Heart left ventricle (tissue), 13 donors: ENCODE data around the gene SLC9A3.

Experiments
- POLR2A ChIP-seq, 2 donors: fragments of 450-650 bp; IDR thresholded peaks; one replicate each; pipeline ENCODE4 v1.6.1; 2017; ENCODE audit warnings: antibody characterized with exemption in 2 of 2, mild to moderate bottlenecking in 2 of 2, moderate library complexity in 2 of 2
- TF ChIP-seq, protein P1 (sequence below), 12 donors: fragments of 200-600 bp; sonication (generic) in 4 of 12; IDR thresholded peaks; one replicate each; pipeline versions ENCODE4 v1.5.0 to v1.8.0; 2018 to 2022; ENCODE audit warnings: antibody characterized with exemption in 12 of 12, mild to moderate bottlenecking in 5 of 12
- donor health status: ischemic (EF 13 %, LVEDD 7.1; RV severe dilation, severe dysfunction).
- donor health status: DM: no; HTN: yes; CAD: no.
- donor health status: DM: no; HTN: no; CAD: no.
- donor health status: ischemic (EF 25% LVEDD 6.9; RV normal size, moderate dysfunction).
- donor health status: ischemic (EF 25% LVEDD 5.7; RV mildly dilated, moderate dysfunction).
- donor health status: ischemic (EF 35%, LVEDD 5.7; RV mildly dilated, moderate dysfunction).
- donor health status: nonischemic (EF 11% LVEDD 7.7; RV severe dilation, severe dysfunction).
- donor health status: DM: yes; HTN: yes; CAD: no.
- donor health status: PGD.
- donor health status: ischemic (EF 29% LVEDD 5.4; RV normal size, mild dysfunction).
- donor health status: nonischemic (EF 23%, LVEDD 6.1; RV moderate dilation, normal function).

DNA sequence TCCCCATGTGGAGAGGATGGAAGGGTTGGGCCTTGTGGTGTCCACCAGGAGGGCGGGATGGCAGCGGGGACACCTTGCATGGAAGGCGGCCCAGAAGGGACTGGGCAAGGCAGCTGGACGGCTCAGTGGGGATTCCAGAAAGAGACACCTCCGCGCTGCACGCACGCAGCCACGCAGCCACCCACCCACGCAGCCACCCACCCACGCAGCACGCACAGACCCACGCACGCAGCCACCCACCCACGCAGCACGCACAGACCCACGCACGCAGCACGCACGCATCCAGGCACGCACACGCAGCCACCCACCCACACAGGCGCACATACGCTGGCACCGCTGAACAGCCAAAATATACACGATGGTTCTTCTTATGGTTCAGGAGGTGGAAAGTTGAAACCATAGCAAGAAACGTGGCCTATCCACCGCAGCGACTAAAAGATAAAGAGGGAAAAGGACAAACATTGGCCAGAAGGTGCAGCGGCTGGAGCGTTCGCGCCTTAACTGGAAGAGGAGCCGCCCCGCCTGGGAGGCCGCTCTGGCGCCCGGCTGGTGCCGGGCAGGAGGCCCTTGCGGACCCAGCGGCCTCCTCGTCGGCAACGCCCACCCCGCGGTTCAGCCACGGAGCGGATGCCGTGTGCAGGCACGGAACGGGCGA is 103.5 kb downstream of the SLC9A3 start:
- TF ChIP-seq POLR2A (IDR thresholded peaks at IDR 0.05): no peak
- TF ChIP-seq, protein P1, sequence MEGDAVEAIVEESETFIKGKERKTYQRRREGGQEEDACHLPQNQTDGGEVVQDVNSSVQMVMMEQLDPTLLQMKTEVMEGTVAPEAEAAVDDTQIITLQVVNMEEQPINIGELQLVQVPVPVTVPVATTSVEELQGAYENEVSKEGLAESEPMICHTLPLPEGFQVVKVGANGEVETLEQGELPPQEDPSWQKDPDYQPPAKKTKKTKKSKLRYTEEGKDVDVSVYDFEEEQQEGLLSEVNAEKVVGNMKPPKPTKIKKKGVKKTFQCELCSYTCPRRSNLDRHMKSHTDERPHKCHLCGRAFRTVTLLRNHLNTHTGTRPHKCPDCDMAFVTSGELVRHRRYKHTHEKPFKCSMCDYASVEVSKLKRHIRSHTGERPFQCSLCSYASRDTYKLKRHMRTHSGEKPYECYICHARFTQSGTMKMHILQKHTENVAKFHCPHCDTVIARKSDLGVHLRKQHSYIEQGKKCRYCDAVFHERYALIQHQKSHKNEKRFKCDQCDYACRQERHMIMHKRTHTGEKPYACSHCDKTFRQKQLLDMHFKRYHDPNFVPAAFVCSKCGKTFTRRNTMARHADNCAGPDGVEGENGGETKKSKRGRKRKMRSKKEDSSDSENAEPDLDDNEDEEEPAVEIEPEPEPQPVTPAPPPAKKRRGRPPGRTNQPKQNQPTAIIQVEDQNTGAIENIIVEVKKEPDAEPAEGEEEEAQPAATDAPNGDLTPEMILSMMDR (IDR thresholded peaks at IDR 0.05): no peak
